ENCODE results near the gene PPFIBP1.

DNA sequence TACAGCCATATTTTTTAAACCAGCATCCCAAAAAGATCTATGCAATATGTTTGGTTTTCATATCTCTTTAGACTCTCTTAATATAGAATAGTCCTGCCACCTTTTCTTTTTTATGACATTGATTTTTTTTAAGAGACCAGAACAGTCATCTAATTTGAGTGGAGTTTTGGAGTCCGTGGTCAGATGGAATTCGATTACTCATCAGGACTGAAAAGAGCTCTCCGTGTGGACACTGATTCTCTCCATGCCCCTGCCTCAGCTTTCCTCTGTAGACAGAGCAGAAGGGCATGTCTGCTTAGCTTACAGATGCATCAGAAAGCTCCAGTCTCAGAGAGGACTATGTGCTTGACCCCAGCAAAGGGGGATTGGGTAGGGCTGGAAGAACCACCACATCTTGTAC is 49.7 kb upstream of the PPFIBP1 start:
- TF ChIP-seq RAD21 (IDR thresholded peaks at IDR 0.05; ENCODE audit: low read length) (no peak), GATA2 (CRISPR knock-in tag; IDR thresholded peaks at IDR 0.05) (no peak)

Measured in SK-N-SH (cell line).